Adrenal gland (tissue), 5 donors: ENCODE data around the gene TNFRSF14.

Source experiments
- POLR2A ChIP-seq, 2 donors: fragments of 450-650 bp; IDR thresholded peaks; one replicate each; pipeline ENCODE4 v1.6.1; 2017; ENCODE audit warnings: antibody characterized with exemption in 2 of 2, mild to moderate bottlenecking in 2 of 2, moderate library complexity in 1 of 2
- TF ChIP-seq, protein P1 (sequence below), 6 experiments: fragments of 450-650 bp in 4 of 6; fragments of 200-600 bp in 2 of 6; sonication (generic) in 1 of 6; IDR thresholded peaks; 1 replicate in 5 of 6; 2 replicates in 1 of 6; pipeline versions ENCODE4 v1.5.1 to v1.8.0; 2016 to 2021; ENCODE audit warnings: antibody characterized with exemption in 6 of 6, mild to moderate bottlenecking in 2 of 6, moderate library complexity in 1 of 6
- donor health status: DM: no; HTN: no; CAD: no.

DNA sequence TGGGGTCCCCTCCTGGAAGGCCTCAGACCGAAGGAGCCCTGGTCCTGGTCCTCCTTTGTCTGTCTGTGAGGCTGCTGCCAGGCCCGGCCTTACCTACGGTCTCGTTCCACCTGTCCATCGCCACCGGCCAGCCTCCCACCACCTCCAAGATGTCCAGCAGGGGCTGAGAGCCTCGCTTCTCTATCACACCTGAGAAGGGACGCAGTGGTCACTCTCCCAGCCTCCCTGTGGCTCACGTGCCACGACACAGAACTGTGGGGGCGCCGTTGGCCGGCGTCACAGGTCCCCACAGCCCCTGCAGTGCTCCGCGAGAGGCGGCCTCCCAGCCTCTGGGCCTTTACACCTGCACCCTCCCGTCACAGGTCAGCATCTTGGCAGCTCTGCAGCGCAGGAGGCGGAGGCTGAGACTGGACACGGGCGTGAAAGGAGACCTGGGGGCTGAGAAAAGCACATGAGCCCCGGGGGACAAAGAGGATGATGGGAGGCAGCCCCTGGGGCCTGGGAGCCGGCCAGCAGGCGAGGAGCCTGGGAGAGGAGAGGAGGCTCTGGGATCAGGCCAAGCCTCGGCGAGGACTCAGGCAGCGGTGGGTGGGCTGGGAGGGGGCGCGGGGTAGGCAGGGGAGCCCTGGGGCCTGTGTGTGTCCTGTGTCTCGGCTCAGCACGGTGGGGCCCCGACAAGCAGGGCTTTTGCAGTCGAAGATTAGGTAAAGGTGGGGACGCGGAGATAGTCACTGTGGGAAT lies 50.9 kb downstream of the TNFRSF14 start:
- TF ChIP-seq, protein P1, sequence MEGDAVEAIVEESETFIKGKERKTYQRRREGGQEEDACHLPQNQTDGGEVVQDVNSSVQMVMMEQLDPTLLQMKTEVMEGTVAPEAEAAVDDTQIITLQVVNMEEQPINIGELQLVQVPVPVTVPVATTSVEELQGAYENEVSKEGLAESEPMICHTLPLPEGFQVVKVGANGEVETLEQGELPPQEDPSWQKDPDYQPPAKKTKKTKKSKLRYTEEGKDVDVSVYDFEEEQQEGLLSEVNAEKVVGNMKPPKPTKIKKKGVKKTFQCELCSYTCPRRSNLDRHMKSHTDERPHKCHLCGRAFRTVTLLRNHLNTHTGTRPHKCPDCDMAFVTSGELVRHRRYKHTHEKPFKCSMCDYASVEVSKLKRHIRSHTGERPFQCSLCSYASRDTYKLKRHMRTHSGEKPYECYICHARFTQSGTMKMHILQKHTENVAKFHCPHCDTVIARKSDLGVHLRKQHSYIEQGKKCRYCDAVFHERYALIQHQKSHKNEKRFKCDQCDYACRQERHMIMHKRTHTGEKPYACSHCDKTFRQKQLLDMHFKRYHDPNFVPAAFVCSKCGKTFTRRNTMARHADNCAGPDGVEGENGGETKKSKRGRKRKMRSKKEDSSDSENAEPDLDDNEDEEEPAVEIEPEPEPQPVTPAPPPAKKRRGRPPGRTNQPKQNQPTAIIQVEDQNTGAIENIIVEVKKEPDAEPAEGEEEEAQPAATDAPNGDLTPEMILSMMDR (IDR thresholded peaks at IDR 0.05), result no peak
- no peak for TF ChIP-seq POLR2A (IDR thresholded peaks at IDR 0.05)
